ENCODE measurements around the gene MREG. TPM values are rescaled to one million over a fixed set of nuclear protein-coding genes. Genes with fewer than 3 reads are reported as not detected.

MREG gene
- total RNA-seq, 1 donor from 2014 or later = 9.1 TPM

DNA sequence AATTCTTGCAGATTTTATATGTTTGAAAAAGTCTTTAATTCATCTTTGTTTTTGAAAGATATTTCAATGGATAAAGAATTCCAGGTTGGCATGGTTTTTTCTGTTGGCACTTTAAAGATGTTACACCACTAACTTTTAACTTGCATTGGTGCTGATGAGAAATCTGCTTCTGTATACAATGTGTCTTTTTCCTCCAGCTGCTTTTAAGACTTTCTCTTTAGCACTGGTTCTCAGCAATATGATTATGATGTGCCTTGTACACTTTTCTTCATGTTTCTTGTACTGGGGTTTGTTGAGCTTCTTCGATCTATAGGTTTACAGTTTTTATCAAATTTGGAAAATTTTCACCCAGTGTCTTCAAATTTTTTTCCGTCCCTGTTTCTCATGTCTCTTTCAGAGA lies 39.1 kb upstream of the MREG start:
- no peak overlapping the region for H3K27ac Mint-ChIP-seq (ENCODE audit: unreplicated experiment)
- TF ChIP-seq, protein P1, sequence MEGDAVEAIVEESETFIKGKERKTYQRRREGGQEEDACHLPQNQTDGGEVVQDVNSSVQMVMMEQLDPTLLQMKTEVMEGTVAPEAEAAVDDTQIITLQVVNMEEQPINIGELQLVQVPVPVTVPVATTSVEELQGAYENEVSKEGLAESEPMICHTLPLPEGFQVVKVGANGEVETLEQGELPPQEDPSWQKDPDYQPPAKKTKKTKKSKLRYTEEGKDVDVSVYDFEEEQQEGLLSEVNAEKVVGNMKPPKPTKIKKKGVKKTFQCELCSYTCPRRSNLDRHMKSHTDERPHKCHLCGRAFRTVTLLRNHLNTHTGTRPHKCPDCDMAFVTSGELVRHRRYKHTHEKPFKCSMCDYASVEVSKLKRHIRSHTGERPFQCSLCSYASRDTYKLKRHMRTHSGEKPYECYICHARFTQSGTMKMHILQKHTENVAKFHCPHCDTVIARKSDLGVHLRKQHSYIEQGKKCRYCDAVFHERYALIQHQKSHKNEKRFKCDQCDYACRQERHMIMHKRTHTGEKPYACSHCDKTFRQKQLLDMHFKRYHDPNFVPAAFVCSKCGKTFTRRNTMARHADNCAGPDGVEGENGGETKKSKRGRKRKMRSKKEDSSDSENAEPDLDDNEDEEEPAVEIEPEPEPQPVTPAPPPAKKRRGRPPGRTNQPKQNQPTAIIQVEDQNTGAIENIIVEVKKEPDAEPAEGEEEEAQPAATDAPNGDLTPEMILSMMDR (conservative IDR thresholded peaks at IDR 0.05) = no peak

DNA sequence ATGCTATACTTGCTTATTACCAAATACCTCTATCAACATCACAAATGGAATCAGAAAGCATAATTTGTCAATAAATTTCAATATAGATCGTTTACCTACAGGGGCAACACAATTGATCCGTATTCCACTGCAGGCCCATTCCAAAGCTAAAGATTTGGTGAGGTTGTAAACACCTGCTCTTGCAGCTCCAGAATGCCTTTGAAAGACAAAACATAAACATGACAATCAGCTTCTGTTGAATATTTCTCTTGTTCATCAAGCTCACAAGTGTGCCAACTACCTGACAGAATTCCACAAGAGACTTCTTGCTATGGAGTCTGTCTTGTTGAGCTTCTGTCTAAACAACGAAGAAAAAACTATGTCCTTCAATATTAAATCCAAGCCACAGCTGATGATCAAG lies 38.0 kb upstream of the MREG start:
- H3K9me3 Mint-ChIP-seq = no peaks in the 10 kb centered on the region
- H3K36me3 Mint-ChIP-seq (ENCODE audit: low read depth) = peaks cover 14% of the 10 kb centered on the region
- H3K27me3 Mint-ChIP-seq (ENCODE audit: low read depth) = no peaks in the 10 kb centered on the region
- H3K4me3 Mint-ChIP-seq = no peak overlapping the region
- H3K27ac Mint-ChIP-seq (ENCODE audit: unreplicated experiment) = no peak overlapping the region
- TF ChIP-seq, protein P1 (conservative IDR thresholded peaks at IDR 0.05) = no peak
- peaks cover 17% of the 10 kb centered on the region for H3K4me1 Mint-ChIP-seq
- no peak for DNase-seq (ENCODE audit: low read depth, low spot score)

More for the DNA sequence above, 39.1 kb upstream of the MREG start:
- peaks cover 14% of the 10 kb centered on the region for H3K36me3 Mint-ChIP-seq (ENCODE audit: low read depth)
- H3K9me3 Mint-ChIP-seq = no peaks in the 10 kb centered on the region
- peaks cover 17% of the 10 kb centered on the region for H3K4me1 Mint-ChIP-seq
- H3K4me3 Mint-ChIP-seq = no peak overlapping the region
- DNase-seq (ENCODE audit: low read depth, low spot score) = no peak
- H3K27me3 Mint-ChIP-seq (ENCODE audit: low read depth) = no peaks in the 10 kb centered on the region

DNA sequence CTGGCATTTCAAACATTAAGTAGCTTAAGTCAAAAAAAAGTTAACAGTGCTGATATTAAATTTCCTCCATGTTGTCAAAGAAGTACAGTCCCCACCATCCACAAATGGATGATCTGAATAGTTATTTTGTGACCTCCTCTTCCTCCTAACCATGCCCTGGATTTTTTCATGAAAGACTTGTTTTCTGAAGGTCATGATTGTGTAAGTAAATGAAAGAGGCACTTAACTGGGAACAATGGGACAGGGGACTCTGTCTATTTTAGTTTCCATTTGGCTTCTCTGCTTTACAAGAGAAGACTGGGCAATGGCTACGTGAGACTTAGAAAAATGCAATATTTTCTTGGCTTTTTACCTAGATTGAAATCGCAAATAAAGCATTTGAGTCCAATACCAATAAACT lies 36.1 kb upstream of the MREG start:
- no peaks in the 10 kb centered on the region for H3K9me3 Mint-ChIP-seq
- no peaks in the 10 kb centered on the region for H3K27me3 Mint-ChIP-seq (ENCODE audit: low read depth)
- no peak overlapping the region for H3K27ac Mint-ChIP-seq (ENCODE audit: unreplicated experiment)
- no peak for DNase-seq (ENCODE audit: low read depth, low spot score)
- TF ChIP-seq, protein P1 (conservative IDR thresholded peaks at IDR 0.05) = no peak
- peaks cover 17% of the 10 kb centered on the region for H3K4me1 Mint-ChIP-seq
- H3K4me3 Mint-ChIP-seq = no peak overlapping the region
- H3K36me3 Mint-ChIP-seq (ENCODE audit: low read depth) = peaks cover 11% of the 10 kb centered on the region

DNA sequence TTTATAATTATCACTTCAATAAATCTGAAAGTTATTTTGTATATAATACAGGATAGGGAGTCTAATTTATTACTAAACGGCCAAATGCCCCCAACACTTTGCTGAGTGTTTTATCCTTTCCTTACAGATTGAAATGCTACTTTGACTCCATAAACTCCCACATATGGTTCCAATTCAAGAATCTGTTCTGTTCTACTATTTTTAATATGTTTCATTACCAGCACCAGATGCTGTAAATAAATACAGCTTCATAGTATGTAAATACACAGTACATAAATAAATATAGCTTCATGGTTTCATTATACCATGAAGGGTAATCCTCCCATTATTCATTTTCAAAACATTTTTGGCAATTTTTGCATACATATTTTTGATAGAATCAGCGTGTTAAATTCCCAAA lies 34.0 kb upstream of the MREG start:
- Mint-ChIP-seq H3K9me3 (no peaks in the 10 kb centered on the region), H3K4me1 (peaks cover 17% of the 10 kb centered on the region), H3K36me3 (ENCODE audit: low read depth) (peaks cover 11% of the 10 kb centered on the region), H3K4me3 (no peak overlapping the region), H3K27me3 (ENCODE audit: low read depth) (no peaks in the 10 kb centered on the region), H3K27ac (ENCODE audit: unreplicated experiment) (no peak overlapping the region)
- TF ChIP-seq, protein P1 (conservative IDR thresholded peaks at IDR 0.05) = no peak
- no peak for DNase-seq (ENCODE audit: low read depth, low spot score)

DNA sequence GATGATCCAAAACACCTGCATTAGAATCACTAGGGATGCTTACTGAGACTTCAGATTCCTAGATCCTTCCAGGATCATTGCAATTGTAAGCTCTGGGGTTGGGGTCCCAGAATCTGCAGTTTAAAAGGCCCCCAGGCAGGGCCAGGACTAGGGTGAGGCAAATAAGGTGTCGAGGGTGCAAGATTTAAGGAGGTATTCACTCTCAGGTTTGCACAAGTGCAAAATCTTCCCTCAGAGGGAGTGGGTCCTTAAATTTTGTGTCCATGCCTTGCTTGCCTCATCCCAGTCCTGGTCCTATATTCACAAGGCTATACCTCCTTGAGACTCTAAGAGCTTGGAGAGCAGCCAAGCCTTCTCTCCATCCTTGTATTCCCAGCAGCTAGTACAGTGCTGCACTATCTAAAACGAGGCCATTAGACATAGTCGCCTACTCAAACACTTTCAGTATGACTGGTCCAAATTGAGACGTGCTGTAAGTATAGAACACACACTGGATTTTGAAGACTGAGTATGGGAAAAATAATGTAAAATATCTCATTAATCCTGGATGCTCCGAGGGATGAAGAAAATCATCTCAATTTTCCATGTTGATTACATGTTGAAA lies 31.6 kb upstream of the MREG start:
- Mint-ChIP-seq H3K4me3 (no peak overlapping the region), H3K27me3 (ENCODE audit: low read depth) (no peaks in the 10 kb centered on the region), H3K9me3 (no peaks in the 10 kb centered on the region), H3K4me1 (peaks cover 13% of the 10 kb centered on the region), H3K36me3 (ENCODE audit: low read depth) (peaks cover 9% of the 10 kb centered on the region), H3K27ac (ENCODE audit: unreplicated experiment) (no peak overlapping the region)
- TF ChIP-seq, protein P1 (conservative IDR thresholded peaks at IDR 0.05) = no peak
- no peak for DNase-seq (ENCODE audit: low read depth, low spot score)

All from neural crest cell (in vitro differentiated cells).